ENCODE measurements around the gene PKIB.
A peak's percentile ranks its signal among the peaks of the same experiment; 100 is the strongest.

The PKIB gene

DNA sequence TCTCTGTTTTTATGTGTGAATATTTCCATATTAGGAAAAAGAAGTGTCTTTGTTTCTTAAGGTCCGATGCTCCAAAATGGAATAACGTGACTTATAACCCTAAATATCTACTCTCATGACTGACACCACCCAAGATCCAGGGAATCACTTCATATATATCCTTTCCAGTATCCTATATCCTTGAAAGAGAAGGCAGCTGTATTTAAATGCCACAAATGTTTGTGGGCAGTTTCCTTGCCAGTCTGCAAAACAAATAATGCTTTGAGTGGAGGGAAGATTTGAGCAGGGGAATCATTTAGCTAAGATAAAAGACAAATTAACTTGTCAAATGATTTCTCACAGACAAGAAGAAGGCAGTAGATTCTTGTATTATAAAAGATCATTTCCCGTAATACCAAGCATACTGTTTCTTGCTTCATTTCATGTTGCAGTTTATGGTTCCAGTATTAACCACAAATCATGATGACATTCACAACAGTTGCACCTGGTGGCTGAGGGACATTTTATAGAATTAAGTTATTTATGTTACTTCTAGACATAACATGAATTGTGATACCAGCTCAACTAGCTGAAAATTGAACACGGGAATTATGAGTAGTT, 139.3 kb downstream of the PKIB start:
- no peak for DNase-seq

DNA sequence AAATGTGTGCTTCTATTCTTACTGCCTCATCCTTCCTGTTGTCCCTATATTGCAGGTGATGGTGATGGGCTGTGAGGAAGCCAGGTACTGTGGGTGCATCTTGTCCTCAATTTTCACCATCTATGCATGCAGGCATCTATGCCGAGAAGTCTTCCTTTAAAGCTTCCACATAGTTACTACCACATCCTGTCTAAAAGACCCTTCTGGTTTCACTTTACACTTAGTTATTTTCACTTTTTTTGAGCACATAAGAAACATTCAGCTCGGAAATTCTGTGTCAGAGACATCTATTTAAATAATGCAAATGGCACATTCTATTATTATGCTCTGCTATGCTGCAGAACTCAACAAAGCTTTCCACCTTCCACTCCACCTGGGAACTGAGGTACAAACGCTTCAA, 141.1 kb downstream of the PKIB start:
- peak in 1 of 5 donors; percentile 4 for DNase-seq

- no peak for DNase-seq
Observed at GRCh38 chr6:122752459-122752858, 142.3 kb downstream of the PKIB start.

DNA sequence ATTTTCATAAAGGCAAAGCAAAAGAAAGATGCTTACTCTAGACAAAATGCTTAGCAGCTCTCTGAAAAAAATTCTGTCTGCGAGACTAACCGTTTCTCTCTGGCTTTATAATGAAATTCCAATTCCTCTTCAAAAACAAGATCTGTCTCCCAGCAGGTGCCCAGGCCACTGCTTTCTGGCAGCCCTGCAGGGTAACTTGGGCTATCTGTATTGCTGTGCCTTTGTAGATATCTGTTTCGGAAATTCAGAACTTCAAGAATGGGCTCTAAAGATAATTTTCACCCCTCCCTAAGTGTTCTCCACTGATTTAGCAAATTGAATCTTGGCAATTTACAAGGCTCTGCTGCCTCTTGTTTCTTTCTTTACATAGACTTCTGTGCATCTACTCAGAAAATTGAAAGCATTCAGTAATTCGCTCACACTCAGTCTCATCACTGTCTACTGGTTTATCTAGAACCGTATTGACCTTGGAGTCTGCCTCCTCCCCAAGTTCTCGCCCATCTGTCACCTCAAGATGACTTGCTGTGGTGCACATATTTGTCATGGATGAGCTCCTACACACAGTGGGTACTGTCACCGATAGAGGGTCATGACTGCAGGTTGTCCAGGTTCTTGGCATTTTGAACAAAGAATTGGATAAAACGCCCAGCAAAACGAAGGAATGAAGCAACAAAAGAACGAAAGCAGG, 142.9 kb downstream of the PKIB start:
- DNase-seq, result no peak

DNA sequence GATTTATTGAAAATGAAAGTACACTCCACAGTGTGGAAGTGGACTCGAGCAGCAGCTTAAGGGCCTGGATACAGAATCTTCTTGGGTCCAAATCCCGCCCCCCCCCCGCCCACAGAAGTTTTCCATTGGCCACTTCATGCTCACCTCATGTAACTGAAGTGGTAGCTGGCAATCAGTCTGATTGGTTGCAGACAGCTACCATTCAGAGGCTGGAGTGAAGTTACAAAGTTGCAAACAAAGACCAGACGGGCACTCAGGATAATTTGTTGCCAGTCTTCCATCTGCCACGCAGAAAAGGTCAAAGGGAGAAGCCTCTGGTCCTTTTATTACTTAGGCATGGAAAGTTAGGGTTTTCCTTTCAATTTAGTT, 143.5 kb downstream of the PKIB start:
- DNase-seq, result no peak

- DNase-seq, result no peak
Observed at GRCh38 chr6:122754191-122754731, 144.1 kb downstream of the PKIB start.

GRCh38 chr6:122755901-122756300, 145.7 kb downstream of the PKIB start:
- DNase-seq, result no peak

GRCh38 chr6:122758927-122759334, 148.7 kb downstream of the PKIB start:
- DNase-seq, result peak in 1 of 5 donors; percentile 16

DNA sequence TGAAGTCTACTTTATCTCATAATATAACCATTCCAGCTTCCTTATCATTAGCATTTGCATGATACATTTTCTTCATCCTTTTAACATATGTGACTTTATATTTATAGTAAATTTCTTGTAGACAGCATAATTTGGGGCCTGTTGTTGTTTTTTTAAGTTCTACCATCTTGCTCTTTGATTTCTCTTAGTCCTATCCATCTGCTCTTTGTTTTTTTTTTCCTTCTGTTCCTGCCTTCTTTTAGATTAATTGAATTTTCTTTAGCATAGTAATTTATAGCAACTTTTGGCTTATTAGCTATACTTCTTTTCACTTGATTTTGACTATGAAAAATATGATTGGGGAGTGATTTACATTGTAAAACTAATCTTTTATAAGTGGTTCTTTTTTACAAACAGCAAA, 150.1 kb downstream of the PKIB start:
- DNase-seq, result no peak

- DNase-seq, result no peak
Observed at GRCh38 chr6:122766256-122766655, 156.1 kb downstream of the PKIB start.

DNA sequence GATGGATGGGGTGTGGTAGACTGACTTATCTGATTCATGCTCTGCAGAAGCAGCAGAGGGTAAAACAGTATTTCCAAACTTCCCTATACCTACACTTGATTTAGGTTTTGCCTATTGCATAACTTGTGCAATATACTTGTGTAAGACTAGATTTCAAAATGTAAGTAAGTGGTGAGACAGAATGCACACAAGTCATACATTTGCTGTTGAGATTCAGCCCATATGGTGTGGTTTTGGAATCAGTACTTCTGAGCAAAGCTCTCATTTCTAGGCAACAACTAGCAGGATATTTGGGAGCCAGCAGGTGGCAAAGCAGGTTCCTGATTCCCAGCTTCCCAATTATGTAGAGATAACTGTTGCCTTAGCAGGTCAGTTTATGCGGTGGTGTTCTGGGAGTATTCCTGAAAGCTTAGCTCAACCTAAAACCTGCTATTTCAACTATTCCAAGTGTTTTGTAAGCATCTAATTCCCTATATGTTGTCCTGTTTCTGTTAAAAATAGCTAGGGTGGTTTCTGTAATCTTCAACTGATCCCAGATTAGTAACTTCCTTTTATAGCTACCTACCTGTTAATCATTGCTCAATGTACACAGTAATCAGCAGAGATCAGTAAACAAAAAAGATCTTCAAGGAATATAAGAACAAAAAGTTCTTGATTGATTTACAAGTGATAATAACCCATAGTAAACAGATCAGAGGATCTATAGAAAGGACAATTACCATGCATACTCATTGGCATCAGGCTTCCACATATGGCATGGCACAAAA, 160.8 kb downstream of the PKIB start:
- DNase-seq, result no peak

GRCh38 chr6:122772724-122773415, 162.7 kb downstream of the PKIB start:
- no peak for DNase-seq

Data from T-helper 1 cell (primary cell).